C4-2B (cell line): ENCODE data around the gene MAP1LC3B.

ENCODE experiments used
- CTCF ChIP-seq: fragments of 450-650 bp; conservative IDR thresholded peaks from 2 replicates; pipeline ENCODE4 v1.5.1; 2017; ENCODE audit warnings: mild to moderate bottlenecking
- ZFX ChIP-seq: fragments of 450-650 bp; IDR thresholded peaks from 2 replicates; pipeline ENCODE4 v1.6.1; 2017

- TF ChIP-seq CTCF (no peak), ZFX (no peak)
Observed at GRCh38 chr16:87345726-87346424, 46.3 kb upstream of the MAP1LC3B start.
